ENCODE results near the gene TSPAN9. TPM values are rescaled to one million over a fixed set of nuclear protein-coding genes. Genes with fewer than 3 reads are reported as not detected.
A peak's percentile ranks its signal among the peaks of the same experiment; 100 is the strongest.

TSPAN9 gene
- total RNA-seq, 4 donors from 2014 or later, result 27.8 to 47.2 (median 34.3) TPM

GRCh38 chr12:3273409-3273853 lies 196.3 kb downstream of the TSPAN9 start:
- no peak overlapping the region for H3K4me3 ChIP-seq
- H3K36me3 ChIP-seq, result no peaks in the 10 kb centered on the region
- H3K9me3 ChIP-seq, result no peaks in the 10 kb centered on the region
- TF ChIP-seq CTCF (IDR thresholded peaks at IDR 0.05), result no peak
- TF ChIP-seq EP300 (IDR thresholded peaks at IDR 0.05), result no peak
- TF ChIP-seq POLR2A (IDR thresholded peaks at IDR 0.05), result no peak
- no peak for TF ChIP-seq POLR2AphosphoS5 (IDR thresholded peaks at IDR 0.05)
- no peak for DNase-seq (ENCODE audit: low spot score in 2 of 2)
- 56% methylated on average over 6 of the region's 7 CpGs for WGBS
- H3K27me3 ChIP-seq, result no peaks in the 10 kb centered on the region
- peaks cover 18% of the 10 kb centered on the region for H3K4me1 ChIP-seq
- H3K27ac ChIP-seq, result no peak overlapping the region

GRCh38 chr12:3274664-3275063 lies 197.5 kb downstream of the TSPAN9 start:
- whole genome bisulfite sequencing, result 71% methylated on average over 9 of the region's 13 CpGs
- Histone ChIP-seq H3K27ac (no peak overlapping the region), H3K36me3 (no peaks in the 10 kb centered on the region), H3K27me3 (no peaks in the 10 kb centered on the region), H3K9me3 (no peaks in the 10 kb centered on the region), H3K4me3 (no peak overlapping the region), H3K4me1 (peaks cover 18% of the 10 kb centered on the region)
- no peak for TF ChIP-seq POLR2A (IDR thresholded peaks at IDR 0.05)
- no peak for TF ChIP-seq CTCF (IDR thresholded peaks at IDR 0.05)
- no peak for TF ChIP-seq POLR2AphosphoS5 (IDR thresholded peaks at IDR 0.05)
- TF ChIP-seq EP300 (IDR thresholded peaks at IDR 0.05), result no peak
- no peak for DNase-seq (ENCODE audit: low spot score in 2 of 2)

- no peaks in the 10 kb centered on the region for H3K9me3 ChIP-seq
- peak in 1 of 2 donors; percentile 79 for DNase-seq (ENCODE audit: low spot score in 2 of 2)
- H3K4me3 ChIP-seq, result no peak overlapping the region
- H3K36me3 ChIP-seq, result peaks cover 5% of the 10 kb centered on the region
- no peak overlapping the region for H3K27ac ChIP-seq
- no peaks in the 10 kb centered on the region for H3K27me3 ChIP-seq
- 54% methylated on average over 29 of the region's 29 CpGs for WGBS
- H3K4me1 ChIP-seq, result peaks cover 18% of the 10 kb centered on the region
- TF ChIP-seq POLR2AphosphoS5 (IDR thresholded peaks at IDR 0.05), result no peak
- peak; percentile 68 to 93 for TF ChIP-seq CTCF (IDR thresholded peaks at IDR 0.05)
Observed at GRCh38 chr12:3275171-3276041, 198.2 kb downstream of the TSPAN9 start.

GRCh38 chr12:3276226-3276625 lies 199.0 kb downstream of the TSPAN9 start:
- Histone ChIP-seq H3K4me3 (no peak overlapping the region), H3K27ac (no peak overlapping the region), H3K9me3 (no peaks in the 10 kb centered on the region), H3K27me3 (no peaks in the 10 kb centered on the region), H3K4me1 (peaks cover 18% of the 10 kb centered on the region), H3K36me3 (peaks cover 11% of the 10 kb centered on the region)
- TF ChIP-seq CTCF (IDR thresholded peaks at IDR 0.05), result no peak
- TF ChIP-seq POLR2A (IDR thresholded peaks at IDR 0.05), result no peak
- no peak for TF ChIP-seq EP300 (IDR thresholded peaks at IDR 0.05)
- no peak for TF ChIP-seq POLR2AphosphoS5 (IDR thresholded peaks at IDR 0.05)
- 81% methylated on average over 14 of the region's 14 CpGs for WGBS
- DNase-seq (ENCODE audit: low spot score in 2 of 2), result no peak

GRCh38 chr12:3277306-3277943 lies 200.2 kb downstream of the TSPAN9 start:
- H3K36me3 ChIP-seq, result peaks cover 23% of the 10 kb centered on the region
- peaks cover 18% of the 10 kb centered on the region for H3K4me1 ChIP-seq
- no peak for DNase-seq (ENCODE audit: low spot score in 2 of 2)
- no peaks in the 10 kb centered on the region for H3K9me3 ChIP-seq
- 73% methylated on average over 18 of the region's 18 CpGs for WGBS
- H3K27me3 ChIP-seq, result no peaks in the 10 kb centered on the region
- H3K27ac ChIP-seq, result no peak overlapping the region
- TF ChIP-seq CTCF (IDR thresholded peaks at IDR 0.05) (no peak), POLR2AphosphoS5 (IDR thresholded peaks at IDR 0.05) (no peak), POLR2A (IDR thresholded peaks at IDR 0.05) (no peak), EP300 (IDR thresholded peaks at IDR 0.05) (no peak)
- H3K4me3 ChIP-seq, result no peak overlapping the region

All from suprapubic skin (tissue), 4 donors.